DMS 273 treated with DMSO at 0.1 percent for 48 hours (cell line): ENCODE measurements around the gene PLSCR4.
"Not testable (repeated sequence)": the region's sequence is repeated elsewhere in the genome, so short reads cannot be mapped to it uniquely, and the experiment has no call there.

Experiments
- DNase-seq: peaks from one replicate; lab custom pipeline; 2025; lab: John Stamatoyannopoulos, UW

PLSCR4 gene

GRCh38 chr3:146250449-146251382 is at the start of gene PLSCR4:
TSS of gene PLSCR4 (minus strand) at chr3:146251105. CDS start at chr3:146222071, 29,034 bp downstream.
- peak; percentile 40 for DNase-seq

- not testable (repeated sequence) for DNase-seq
These were observed 42.5 kb upstream of the PLSCR4 start for GRCh38 chr3:146293401-146293800.

- no peak for DNase-seq
These were observed 33.0 kb upstream of the PLSCR4 start for GRCh38 chr3:146283781-146284445.

- no peak for DNase-seq
These were observed 30.0 kb upstream of the PLSCR4 start for GRCh38 chr3:146280864-146281263.

GRCh38 chr3:146279951-146280350 is 29.0 kb upstream of the PLSCR4 start:
- DNase-seq = no peak

GRCh38 chr3:146279013-146279412 is 28.1 kb upstream of the PLSCR4 start:
- DNase-seq = no peak

GRCh38 chr3:146277953-146278631 is 27.2 kb upstream of the PLSCR4 start:
- DNase-seq = no peak

- no peak for DNase-seq
These were observed 24.6 kb upstream of the PLSCR4 start for GRCh38 chr3:146275476-146275875.

- DNase-seq = no peak
These were observed 23.9 kb upstream of the PLSCR4 start for GRCh38 chr3:146274833-146275232.

- DNase-seq = no peak
These were observed 23.0 kb upstream of the PLSCR4 start for GRCh38 chr3:146273721-146274407.

- DNase-seq = no peak
These were observed 20.3 kb upstream of the PLSCR4 start for GRCh38 chr3:146271180-146271579.

- DNase-seq = no peak
These were observed 18.4 kb upstream of the PLSCR4 start for GRCh38 chr3:146269271-146269670.

- DNase-seq = no peak
These were observed 17.8 kb upstream of the PLSCR4 start for GRCh38 chr3:146268535-146269219.

GRCh38 chr3:146265720-146266119 is 14.8 kb upstream of the PLSCR4 start:
- DNase-seq = no peak

GRCh38 chr3:146262371-146263110 is 11.6 kb upstream of the PLSCR4 start:
- no peak for DNase-seq

GRCh38 chr3:146259880-146260589 is 9.1 kb upstream of the PLSCR4 start:
- DNase-seq = no peak

GRCh38 chr3:146256851-146257486 is 6.1 kb upstream of the PLSCR4 start:
- no peak for DNase-seq

- not testable (repeated sequence) for DNase-seq
These were observed 1.5 kb upstream of the PLSCR4 start for GRCh38 chr3:146252445-146252844.

- DNase-seq = peak; percentile 8
These were observed 984 bp downstream of the PLSCR4 start for GRCh38 chr3:146249921-146250320.
